ENCODE measurements around the gene RSBN1L.

The RSBN1L gene

DNA sequence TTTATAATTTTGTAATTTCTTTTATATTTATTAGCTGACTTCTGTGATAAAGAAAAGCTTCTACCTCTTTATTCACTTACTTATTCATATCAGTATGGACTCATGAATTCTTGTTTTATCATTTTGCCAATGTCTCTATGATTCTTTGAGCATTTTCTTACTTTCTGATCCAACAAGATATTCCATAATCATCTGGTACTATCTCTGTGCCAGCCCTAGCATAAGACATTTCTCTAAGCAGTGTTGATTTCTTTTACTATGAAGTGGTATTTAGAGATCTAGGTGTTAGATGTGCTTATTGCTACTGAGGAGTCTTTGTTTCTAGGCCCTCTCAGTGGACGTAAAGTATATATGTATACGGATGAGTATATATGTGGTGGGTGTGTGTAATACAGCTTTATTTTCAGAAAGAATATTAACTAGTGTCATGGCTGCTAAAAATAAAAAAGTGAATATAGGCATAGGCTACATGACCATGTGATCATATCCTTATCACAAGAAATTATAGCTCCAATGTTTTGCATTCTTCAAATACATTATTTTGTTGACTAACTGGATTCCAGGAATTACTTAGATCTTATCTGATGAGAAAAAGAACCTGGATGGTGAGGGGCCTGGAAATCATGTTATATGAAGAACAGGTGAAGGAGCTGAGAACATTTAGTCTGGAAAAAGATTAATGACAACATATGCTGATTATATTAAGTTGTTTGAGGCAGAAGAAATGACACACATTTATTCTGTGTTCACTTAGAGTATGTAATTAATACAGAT lies 115.4 kb downstream of the RSBN1L start:
- Histone ChIP-seq H3K79me2 (ENCODE audit: insufficient read depth, low read length) (peaks cover 85% of the 10 kb centered on the region), H3F3A (ENCODE audit: low read depth) (no peaks in the 10 kb centered on the region), H3K9ac (ENCODE audit: low read depth, low read length, poor library complexity, severe bottlenecking) (no peak overlapping the region), H4K20me1 (ENCODE audit: insufficient read depth, low read length, poor library complexity, severe bottlenecking) (peaks cover 5% of the 10 kb centered on the region), H3K9me3 (ENCODE audit: insufficient read depth, low read depth, low read length) (peaks cover 11% of the 10 kb centered on the region), H3K4me2 (ENCODE audit: low read depth, low read length, poor library complexity, severe bottlenecking) (no peak overlapping the region), H2AFZ (ENCODE audit: low read length) (no peak overlapping the region), H3K4me3 (ENCODE audit: low read length, poor library complexity, severe bottlenecking) (no peak overlapping the region), H3K4me1 (ENCODE audit: insufficient read depth, low read length, poor library complexity, severe bottlenecking) (peaks cover 11% of the 10 kb centered on the region), H3K36me3 (ENCODE audit: insufficient read depth, low read length) (peaks cover 7% of the 10 kb centered on the region; the same call in 1 of the 2 replicates), H3K9me2 (replicated peaks; ENCODE audit: low read depth, low read length) (no peaks in the 10 kb centered on the region), H3K27me3 (ENCODE audit: insufficient read depth, low read length, poor library complexity, severe bottlenecking) (no peaks in the 10 kb centered on the region)
- TF ChIP-seq EZH2phosphoT487 (IDR thresholded peaks at IDR 0.05; ENCODE audit: borderline replicate concordance): no peak
- TF ChIP-seq, protein P1, sequence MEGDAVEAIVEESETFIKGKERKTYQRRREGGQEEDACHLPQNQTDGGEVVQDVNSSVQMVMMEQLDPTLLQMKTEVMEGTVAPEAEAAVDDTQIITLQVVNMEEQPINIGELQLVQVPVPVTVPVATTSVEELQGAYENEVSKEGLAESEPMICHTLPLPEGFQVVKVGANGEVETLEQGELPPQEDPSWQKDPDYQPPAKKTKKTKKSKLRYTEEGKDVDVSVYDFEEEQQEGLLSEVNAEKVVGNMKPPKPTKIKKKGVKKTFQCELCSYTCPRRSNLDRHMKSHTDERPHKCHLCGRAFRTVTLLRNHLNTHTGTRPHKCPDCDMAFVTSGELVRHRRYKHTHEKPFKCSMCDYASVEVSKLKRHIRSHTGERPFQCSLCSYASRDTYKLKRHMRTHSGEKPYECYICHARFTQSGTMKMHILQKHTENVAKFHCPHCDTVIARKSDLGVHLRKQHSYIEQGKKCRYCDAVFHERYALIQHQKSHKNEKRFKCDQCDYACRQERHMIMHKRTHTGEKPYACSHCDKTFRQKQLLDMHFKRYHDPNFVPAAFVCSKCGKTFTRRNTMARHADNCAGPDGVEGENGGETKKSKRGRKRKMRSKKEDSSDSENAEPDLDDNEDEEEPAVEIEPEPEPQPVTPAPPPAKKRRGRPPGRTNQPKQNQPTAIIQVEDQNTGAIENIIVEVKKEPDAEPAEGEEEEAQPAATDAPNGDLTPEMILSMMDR (conservative IDR thresholded peaks at IDR 0.05; ENCODE audit: low read length): no peak

DNA sequence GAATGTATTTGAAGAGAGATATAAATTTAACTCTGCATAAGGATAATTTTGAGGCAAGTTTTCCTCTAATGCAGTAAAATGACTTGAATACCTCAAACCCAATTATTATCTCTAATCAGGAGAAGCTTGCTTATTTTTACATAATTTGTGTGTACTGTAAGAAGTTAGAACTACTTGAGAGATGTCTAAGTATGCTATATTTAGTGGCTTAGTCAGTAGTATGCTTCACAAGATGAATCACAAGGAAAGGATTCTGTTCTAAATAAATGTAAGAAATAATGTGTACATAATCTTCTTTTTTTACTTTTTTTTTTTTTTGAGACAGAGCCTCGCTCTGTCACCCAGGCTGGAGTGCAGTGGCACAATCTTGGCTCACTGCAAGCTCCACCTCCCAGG lies 116.0 kb downstream of the RSBN1L start:
- Histone ChIP-seq H3K9me3 (ENCODE audit: insufficient read depth, low read depth, low read length) (peaks cover 7% of the 10 kb centered on the region; the same call in 1 of the 2 replicates), H3K79me2 (ENCODE audit: insufficient read depth, low read length) (peaks cover 85% of the 10 kb centered on the region), H4K20me1 (ENCODE audit: insufficient read depth, low read length, poor library complexity, severe bottlenecking) (peaks cover 5% of the 10 kb centered on the region), H3K9me2 (replicated peaks; ENCODE audit: low read depth, low read length) (no peaks in the 10 kb centered on the region), H2AFZ (ENCODE audit: low read length) (no peak overlapping the region), H3K4me1 (ENCODE audit: insufficient read depth, low read length, poor library complexity, severe bottlenecking) (peaks cover 11% of the 10 kb centered on the region), H3K4me3 (ENCODE audit: low read length, poor library complexity, severe bottlenecking) (no peak overlapping the region), H3F3A (ENCODE audit: low read depth) (no peaks in the 10 kb centered on the region), H3K27me3 (ENCODE audit: insufficient read depth, low read length, poor library complexity, severe bottlenecking) (no peaks in the 10 kb centered on the region), H3K36me3 (ENCODE audit: insufficient read depth, low read length) (peaks cover 13% of the 10 kb centered on the region; the same call in 1 of the 2 replicates), H3K4me2 (ENCODE audit: low read depth, low read length, poor library complexity, severe bottlenecking) (no peak overlapping the region), H3K9ac (ENCODE audit: low read depth, low read length, poor library complexity, severe bottlenecking) (no peak overlapping the region)
- no peak for TF ChIP-seq EZH2phosphoT487 (IDR thresholded peaks at IDR 0.05; ENCODE audit: borderline replicate concordance)
- TF ChIP-seq, protein P1 (conservative IDR thresholded peaks at IDR 0.05; ENCODE audit: low read length): no peak

DNA sequence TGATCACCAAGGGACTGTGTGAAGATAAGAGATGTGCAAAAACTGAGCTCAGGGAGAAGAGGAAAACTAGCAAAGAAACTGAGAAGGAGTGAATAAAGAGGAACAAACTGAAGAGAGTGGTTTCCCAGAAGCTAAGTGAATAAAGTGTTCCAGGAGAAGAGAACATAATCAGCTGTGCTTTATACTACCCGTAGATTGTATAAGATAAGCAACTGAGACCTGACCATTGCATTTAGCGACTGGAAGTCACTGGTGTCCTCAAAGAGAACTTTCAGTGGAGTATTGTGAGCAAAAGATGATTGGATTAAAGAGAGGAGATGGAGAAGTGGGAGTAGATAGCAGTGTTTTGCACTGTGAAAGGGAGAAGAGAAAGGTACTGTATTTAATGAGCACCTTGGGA lies 116.9 kb downstream of the RSBN1L start:
- Histone ChIP-seq H3F3A (ENCODE audit: low read depth) (no peaks in the 10 kb centered on the region), H3K4me1 (ENCODE audit: insufficient read depth, low read length, poor library complexity, severe bottlenecking) (peaks cover 11% of the 10 kb centered on the region), H4K20me1 (ENCODE audit: insufficient read depth, low read length, poor library complexity, severe bottlenecking) (peaks cover 5% of the 10 kb centered on the region), H3K4me3 (ENCODE audit: low read length, poor library complexity, severe bottlenecking) (no peak overlapping the region), H3K4me2 (ENCODE audit: low read depth, low read length, poor library complexity, severe bottlenecking) (no peak overlapping the region), H3K9me3 (ENCODE audit: insufficient read depth, low read depth, low read length) (peaks cover 3% of the 10 kb centered on the region; the same call in 1 of the 2 replicates), H3K9ac (ENCODE audit: low read depth, low read length, poor library complexity, severe bottlenecking) (no peak overlapping the region), H3K9me2 (replicated peaks; ENCODE audit: low read depth, low read length) (no peaks in the 10 kb centered on the region), H3K79me2 (ENCODE audit: insufficient read depth, low read length) (peaks cover 81% of the 10 kb centered on the region), H3K36me3 (ENCODE audit: insufficient read depth, low read length) (peaks cover 22% of the 10 kb centered on the region; the same call in 1 of the 2 replicates), H2AFZ (ENCODE audit: low read length) (no peak overlapping the region), H3K27me3 (ENCODE audit: insufficient read depth, low read length, poor library complexity, severe bottlenecking) (no peaks in the 10 kb centered on the region)
- TF ChIP-seq EZH2phosphoT487 (IDR thresholded peaks at IDR 0.05; ENCODE audit: borderline replicate concordance): no peak
- TF ChIP-seq, protein P1 (conservative IDR thresholded peaks at IDR 0.05; ENCODE audit: low read length): no peak
